Ascending aorta (tissue), 2 donors: ENCODE results near the gene RIN2. TPM values are rescaled to one million over a fixed set of nuclear protein-coding genes. Genes with fewer than 3 reads are reported as not detected.

Experiments
- DNase-seq, 2 donors: peaks; one replicate each; pipeline ENCODE4 v3.0.0-alpha.2; 2019; ENCODE audit warnings: low spot score in 2 of 2
- H3K27ac ChIP-seq, 2 donors: fragments of 200-600 bp; sonication (generic); one replicate each; pipeline ENCODE4 v1.5.1; 2016 to 2017; ENCODE audit warnings: mild to moderate bottlenecking in 1 of 2
- H3K27me3 ChIP-seq: fragments of 200-600 bp; sonication (generic); one replicate; pipeline ENCODE4 v1.5.1; 2017
- H3K36me3 ChIP-seq, 2 donors: fragments of 200-600 bp; sonication (generic); one replicate each; pipeline ENCODE4 v1.5.1; 2016
- H3K4me1 ChIP-seq, 2 donors: fragments of 200-600 bp; sonication (generic); one replicate each; pipeline ENCODE4 v1.5.1; 2016 to 2017; ENCODE audit warnings: mild to moderate bottlenecking in 1 of 2
- H3K4me3 ChIP-seq, 2 donors: fragments of 200-600 bp; sonication (generic); one replicate each; pipeline ENCODE4 v1.5.1; 2016 to 2017; ENCODE audit warnings: mild to moderate bottlenecking in 1 of 2
- H3K9me3 ChIP-seq, 2 donors: fragments of 200-600 bp; sonication (generic); one replicate each; pipeline ENCODE4 v1.5.1; 2016
- CTCF ChIP-seq, 3 experiments: fragments of 200-600 bp in 2 of 3; fragments of 450-650 bp in 1 of 3; sonication (generic) in 2 of 3; IDR thresholded peaks; one replicate each; pipeline ENCODE4 v1.5.1; 2016 to 2019; ENCODE audit warnings: antibody characterized with exemption in 3 of 3, mild to moderate bottlenecking in 1 of 3, moderate library complexity in 1 of 3
- intact Hi-C: fragments of 100-400 bp; cut with DNase I; formaldehyde crosslinking; loops from one replicate; pipeline ENCODE4 v1.15.1; 2023
- total RNA-seq: library from RNA; depleted of rRNA; stranded (reverse); fragments of >200 nt; gene quantifications from one replicate; pipeline ENCODE4 v1.1.0, GENCODE V29; 2016

The RIN2 gene
- total RNA-seq, 1 donor from 2014 or later, result 45.7 TPM

GRCh38 chr20:19712721-19713260, 45.3 kb upstream of the RIN2 start:
- Histone ChIP-seq H3K4me1 (peaks cover 0 to 6% of the 10 kb centered on the region in 2 donors), H3K9me3 (no peaks in the 10 kb centered on the region), H3K36me3 (no peaks in the 10 kb centered on the region), H3K27ac (no peak overlapping the region), H3K4me3 (no peak overlapping the region), H3K27me3 (no peaks in the 10 kb centered on the region)
- intact Hi-C loops, result no loop called here
- peak in 1 of 2 donors; percentile 1 for DNase-seq
- no peak for TF ChIP-seq CTCF (IDR thresholded peaks at IDR 0.05)

- no peaks in the 10 kb centered on the region for H3K36me3 ChIP-seq
- H3K27ac ChIP-seq, result no peak overlapping the region
- intact Hi-C loops, result no loop called here
- peaks cover 0 to 6% of the 10 kb centered on the region in 2 donors for H3K4me1 ChIP-seq
- peak in 1 of 2 donors; percentile 22 for DNase-seq
- H3K27me3 ChIP-seq, result no peaks in the 10 kb centered on the region
- no peak overlapping the region for H3K4me3 ChIP-seq
- no peak for TF ChIP-seq CTCF (IDR thresholded peaks at IDR 0.05)
- no peaks in the 10 kb centered on the region for H3K9me3 ChIP-seq
Measured at GRCh38 chr20:19713822-19714578, 44.1 kb upstream of the RIN2 start.

- no peak for TF ChIP-seq CTCF (IDR thresholded peaks at IDR 0.05)
- H3K36me3 ChIP-seq, result no peaks in the 10 kb centered on the region
- peaks cover 0 to 6% of the 10 kb centered on the region in 2 donors for H3K4me1 ChIP-seq
- H3K4me3 ChIP-seq, result no peak overlapping the region
- no peak overlapping the region for H3K27ac ChIP-seq
- no peak for DNase-seq
- H3K27me3 ChIP-seq, result no peaks in the 10 kb centered on the region
- no peaks in the 10 kb centered on the region for H3K9me3 ChIP-seq
- intact Hi-C loops, result no loop called here
Measured at GRCh38 chr20:19714579-19714840, 43.5 kb upstream of the RIN2 start.

- no peaks in the 10 kb centered on the region for H3K27me3 ChIP-seq
- no peaks in the 10 kb centered on the region for H3K36me3 ChIP-seq
- peak in 1 of 2 donors; percentile 25 for DNase-seq
- no peak for TF ChIP-seq CTCF (IDR thresholded peaks at IDR 0.05)
- H3K27ac ChIP-seq, result no peak overlapping the region
- H3K4me1 ChIP-seq, result no peaks in the 10 kb centered on the region
- H3K9me3 ChIP-seq, result no peaks in the 10 kb centered on the region
- intact Hi-C loops, result no loop called here
- no peak overlapping the region for H3K4me3 ChIP-seq
Measured at GRCh38 chr20:19715986-19716385, 42.1 kb upstream of the RIN2 start.

- H3K27ac ChIP-seq, result no peak overlapping the region
- no peaks in the 10 kb centered on the region for H3K9me3 ChIP-seq
- no peaks in the 10 kb centered on the region for H3K27me3 ChIP-seq
- no peaks in the 10 kb centered on the region for H3K4me1 ChIP-seq
- no peak for TF ChIP-seq CTCF (IDR thresholded peaks at IDR 0.05)
- H3K4me3 ChIP-seq, result no peak overlapping the region
- intact Hi-C loops, result no loop called here
- DNase-seq, result peak in 1 of 2 donors; percentile 39
- H3K36me3 ChIP-seq, result no peaks in the 10 kb centered on the region
Measured at GRCh38 chr20:19718880-19719279, 39.2 kb upstream of the RIN2 start.
